Stimulated activated CD4-positive, alpha-beta T cell treated with anti-CD3 and anti-CD28 coated beads, Interleukin-4, amount 100 ng/mL, for 1 hour (primary cell): ENCODE results near the gene PBRM1.
"Not testable (repeated sequence)": the region's sequence is repeated elsewhere in the genome, so short reads cannot be mapped to it uniquely, and the experiment has no call there.

Experiments
- DNase-seq: peaks from one replicate; pipeline ENCODE4 v3.0.0-alpha.2; 2020

Gene PBRM1

DNA sequence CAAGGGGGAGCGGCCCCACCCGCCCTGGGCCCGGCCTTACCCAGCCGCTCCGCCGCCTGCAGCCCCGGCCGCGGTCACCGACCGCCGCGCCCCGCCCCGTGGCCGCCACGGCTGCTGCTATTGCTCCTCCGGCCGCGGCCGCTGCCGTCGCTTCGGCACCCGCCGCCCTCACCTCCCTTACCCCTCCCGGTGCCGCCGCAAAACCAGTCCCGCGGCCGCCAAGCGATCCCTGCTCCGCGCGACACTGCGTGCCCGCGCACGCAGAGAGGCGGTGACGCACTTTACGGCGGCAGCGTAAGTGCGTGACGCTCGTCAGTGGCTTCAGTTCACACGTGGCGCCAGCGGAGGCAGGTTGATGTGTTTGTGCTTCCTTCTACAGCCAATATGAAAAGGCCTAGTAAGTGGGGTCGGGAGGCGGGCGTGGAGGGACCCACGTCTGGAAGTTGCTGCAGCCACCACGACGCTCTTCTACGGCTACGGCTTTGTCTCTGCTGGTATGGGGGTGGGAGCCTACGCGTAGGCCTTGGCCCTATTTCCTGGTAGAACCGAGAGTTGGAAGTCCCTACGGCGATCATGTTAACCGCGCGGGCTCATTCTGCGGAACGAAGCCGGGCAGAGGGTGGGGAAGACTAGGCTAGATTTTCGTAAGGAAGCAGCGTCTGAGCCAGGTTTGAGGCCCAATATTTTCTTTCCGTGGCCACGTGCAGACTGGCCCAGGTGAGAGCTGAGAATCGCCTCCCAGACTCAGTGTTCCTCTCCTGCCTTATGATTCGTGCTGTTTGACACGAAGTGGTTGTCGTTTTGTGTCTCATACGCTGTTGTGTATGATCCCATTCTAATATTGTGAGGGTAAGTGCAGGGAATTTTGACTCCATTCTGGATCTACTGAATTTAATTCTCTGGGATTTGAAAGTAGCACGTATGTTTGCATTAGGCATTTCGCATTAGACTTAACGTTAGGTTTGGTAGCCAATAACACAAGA lies at the start of gene PBRM1, which contains the start of gene GNL3:
Gene PBRM1 (minus strand): TSS at position 205 of the 983 bp plus-strand sequence.
Gene GNL3 (plus strand): TSS at position 324 of the 983 bp plus-strand sequence. CDS start 61 bp downstream, at position 385.
- DNase-seq, result peak; percentile 91

DNA sequence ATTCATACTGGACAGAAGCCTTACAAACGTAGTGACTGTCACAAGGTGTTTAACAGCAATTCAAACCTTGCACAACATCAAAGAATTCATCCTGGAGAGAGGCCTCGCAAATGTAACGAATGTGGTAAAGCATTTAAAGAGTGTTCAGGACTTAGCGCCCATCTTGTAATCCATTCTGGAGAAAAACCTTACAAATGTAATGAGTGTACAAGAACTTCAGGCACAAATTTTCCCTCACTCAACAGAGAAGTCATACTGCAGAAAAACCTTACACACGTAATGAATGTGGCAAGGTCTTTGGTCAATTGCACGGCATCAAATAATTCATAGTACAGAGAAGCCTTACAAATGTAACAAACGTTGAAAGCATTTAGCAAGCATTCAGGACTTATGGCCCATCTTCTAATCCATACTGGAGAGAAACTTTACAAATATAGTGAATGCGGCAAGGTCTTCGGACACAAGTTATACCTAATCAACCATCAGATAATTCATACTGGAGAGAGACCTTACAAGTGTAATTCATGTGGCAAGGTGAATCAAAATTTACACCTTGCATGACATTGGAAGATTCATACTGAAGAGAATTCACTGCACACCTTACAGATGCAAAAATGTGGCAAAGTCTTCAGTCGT lies 47.7 kb upstream of the PBRM1 start:
- no peak for DNase-seq

DNA sequence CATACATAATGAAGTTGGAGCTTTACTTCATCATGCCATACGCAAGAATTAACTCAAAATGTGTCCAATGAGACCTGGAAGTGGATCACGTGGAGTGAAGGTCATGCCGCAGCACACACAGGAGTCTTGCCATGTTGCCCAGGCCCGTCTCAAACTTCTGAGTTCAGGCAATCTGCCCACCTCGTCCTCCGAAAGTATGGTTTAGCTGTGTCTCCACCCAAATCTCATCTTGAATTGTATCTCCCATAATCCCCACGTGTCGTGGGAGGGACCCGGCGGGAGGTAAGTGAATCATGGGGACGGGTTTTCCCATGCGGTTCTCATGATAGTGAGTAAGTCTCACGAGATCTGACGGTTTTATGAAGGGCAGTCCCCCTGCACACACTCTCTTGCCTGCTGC lies 45.9 kb upstream of the PBRM1 start:
- DNase-seq, result no peak

DNA sequence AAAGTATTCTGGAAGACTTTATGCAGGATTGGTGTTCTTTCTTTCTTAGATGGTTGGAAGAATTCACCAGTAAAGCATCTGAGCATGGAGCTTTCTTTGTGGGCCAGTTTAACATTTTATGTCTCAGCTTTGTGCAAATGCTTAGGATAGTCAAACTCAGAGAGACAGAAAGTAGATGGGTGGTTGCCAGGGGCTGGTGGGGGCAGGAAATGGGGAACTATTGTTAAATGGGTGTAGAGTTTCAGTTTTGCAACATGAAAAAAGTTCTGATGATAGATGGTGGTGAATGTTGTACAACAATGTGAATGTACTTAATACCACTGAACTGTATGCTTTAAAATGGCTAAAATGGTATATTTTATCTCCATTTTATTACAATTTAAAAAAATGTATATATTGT lies 45.0 kb upstream of the PBRM1 start:
- DNase-seq, result no peak

- DNase-seq, result not testable (repeated sequence)
These were observed 43.0 kb upstream of the PBRM1 start for GRCh38 chr3:52728753-52729152.

GRCh38 chr3:52724511-52724910 lies 38.8 kb upstream of the PBRM1 start:
- DNase-seq, result no peak

DNA sequence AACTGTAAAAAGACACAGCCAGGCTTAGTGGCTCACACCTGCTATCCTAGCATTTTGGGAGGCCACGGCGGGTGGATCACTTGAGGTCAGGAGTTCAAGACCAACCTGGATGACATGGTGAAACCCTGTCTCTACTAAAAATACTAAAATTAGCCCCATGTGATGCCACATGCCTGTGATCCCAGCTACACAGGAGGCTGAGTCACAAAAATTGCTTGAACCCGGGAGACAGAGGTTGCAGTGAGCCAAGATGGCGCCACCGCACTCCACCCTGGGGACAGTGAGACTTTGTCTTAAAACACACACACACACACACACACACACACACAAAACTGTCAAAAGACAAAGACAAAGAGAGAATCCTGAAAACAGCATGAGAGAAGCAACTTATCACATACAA lies 38.2 kb upstream of the PBRM1 start:
- DNase-seq, result no peak

DNA sequence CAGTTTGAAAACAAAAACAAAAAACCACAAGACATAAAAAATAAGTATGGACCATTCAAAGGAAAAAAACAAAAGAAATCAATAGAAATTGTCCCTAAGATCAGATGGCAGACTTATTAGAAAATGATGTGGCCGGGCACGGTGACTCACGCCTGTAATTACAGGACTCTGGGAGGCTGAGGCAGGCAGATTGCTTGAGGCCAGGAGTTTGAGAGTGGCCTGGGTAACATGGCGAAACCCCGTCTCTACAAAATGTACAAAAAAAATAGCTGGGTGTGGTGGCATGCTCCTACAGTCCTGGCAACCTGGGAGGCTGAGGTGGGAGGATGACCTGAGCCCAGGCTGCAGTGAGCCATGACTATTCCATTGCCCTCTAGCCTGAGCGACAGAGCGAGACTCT lies 36.8 kb upstream of the PBRM1 start:
- no peak for DNase-seq

DNA sequence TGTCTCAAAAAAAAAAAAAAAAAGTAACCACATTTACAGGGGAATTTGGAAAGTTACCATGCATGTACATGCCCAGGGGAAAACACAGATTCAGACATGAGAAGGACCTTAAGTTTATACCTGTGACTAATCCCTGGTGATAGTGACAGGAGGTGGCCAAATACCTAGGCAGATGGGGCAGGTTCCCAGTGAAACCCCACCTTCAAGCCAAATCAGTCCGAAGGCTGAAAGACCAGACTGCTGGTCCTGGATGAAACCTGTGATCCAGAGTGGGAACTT lies 36.0 kb upstream of the PBRM1 start:
- no peak for DNase-seq

DNA sequence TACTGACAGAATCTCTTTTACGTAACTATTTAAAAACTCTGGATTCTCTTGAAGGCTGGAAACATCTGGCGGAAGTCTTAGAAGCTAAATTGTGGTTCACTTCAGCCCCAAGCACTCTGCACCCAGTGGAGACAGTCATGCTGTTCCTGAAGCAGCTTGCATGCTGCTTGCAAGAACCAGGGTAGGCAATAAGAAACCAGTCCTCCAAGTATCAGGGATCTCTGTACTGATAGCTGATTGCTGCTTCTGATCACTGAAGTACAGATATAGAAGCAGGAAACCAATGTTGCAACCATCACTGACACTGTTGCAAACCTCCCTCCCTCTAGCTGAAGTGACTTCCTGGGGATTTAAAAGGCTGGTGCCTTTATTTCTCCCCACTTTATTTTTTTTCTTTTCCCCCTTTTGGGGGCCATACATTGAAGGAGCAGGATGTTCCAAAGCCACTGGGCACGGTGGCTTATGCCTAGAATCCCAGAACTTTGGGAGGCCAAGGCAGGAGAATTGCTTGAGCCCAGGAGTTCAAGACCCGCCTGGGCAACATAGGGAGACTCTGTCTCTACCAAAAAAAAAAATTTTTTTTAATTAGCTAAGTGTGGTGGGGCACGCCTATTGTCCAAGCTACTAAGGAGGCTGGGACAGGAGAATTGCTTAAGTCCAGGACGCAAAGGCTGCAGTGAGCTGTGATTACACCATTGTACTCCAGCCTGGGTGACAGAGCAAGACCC lies 35.5 kb upstream of the PBRM1 start:
- DNase-seq, result no peak

GRCh38 chr3:52719618-52720017 lies 33.9 kb upstream of the PBRM1 start:
- no peak for DNase-seq

DNA sequence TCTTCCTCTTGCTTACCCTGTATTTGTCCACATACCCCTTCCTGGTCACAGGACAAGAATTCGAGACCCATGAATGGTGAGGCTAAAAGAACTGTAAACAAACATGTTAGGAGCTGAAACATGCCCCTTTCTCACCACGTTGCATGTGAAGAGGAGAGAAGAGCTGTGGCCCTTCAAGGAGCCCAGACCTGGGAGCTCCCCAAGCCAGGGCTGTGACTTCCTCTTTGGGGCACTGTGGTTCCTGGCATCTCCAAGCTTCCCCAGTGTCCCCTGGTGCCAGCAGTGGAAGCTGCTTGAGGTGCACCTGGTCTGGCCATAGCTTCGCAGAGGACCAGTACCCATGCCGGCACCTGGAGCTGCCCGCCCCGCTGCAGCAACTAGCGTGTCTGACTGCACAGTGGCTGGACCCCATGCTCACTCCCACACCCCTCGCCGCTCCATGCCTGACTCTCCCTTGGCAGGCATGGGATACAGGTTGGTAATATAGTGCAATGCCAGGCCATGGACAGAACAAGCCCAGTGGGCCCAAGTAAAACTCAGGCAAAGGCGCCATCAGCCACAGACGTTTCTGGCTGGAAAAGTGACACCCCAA lies 30.1 kb upstream of the PBRM1 start:
- DNase-seq, result no peak

DNA sequence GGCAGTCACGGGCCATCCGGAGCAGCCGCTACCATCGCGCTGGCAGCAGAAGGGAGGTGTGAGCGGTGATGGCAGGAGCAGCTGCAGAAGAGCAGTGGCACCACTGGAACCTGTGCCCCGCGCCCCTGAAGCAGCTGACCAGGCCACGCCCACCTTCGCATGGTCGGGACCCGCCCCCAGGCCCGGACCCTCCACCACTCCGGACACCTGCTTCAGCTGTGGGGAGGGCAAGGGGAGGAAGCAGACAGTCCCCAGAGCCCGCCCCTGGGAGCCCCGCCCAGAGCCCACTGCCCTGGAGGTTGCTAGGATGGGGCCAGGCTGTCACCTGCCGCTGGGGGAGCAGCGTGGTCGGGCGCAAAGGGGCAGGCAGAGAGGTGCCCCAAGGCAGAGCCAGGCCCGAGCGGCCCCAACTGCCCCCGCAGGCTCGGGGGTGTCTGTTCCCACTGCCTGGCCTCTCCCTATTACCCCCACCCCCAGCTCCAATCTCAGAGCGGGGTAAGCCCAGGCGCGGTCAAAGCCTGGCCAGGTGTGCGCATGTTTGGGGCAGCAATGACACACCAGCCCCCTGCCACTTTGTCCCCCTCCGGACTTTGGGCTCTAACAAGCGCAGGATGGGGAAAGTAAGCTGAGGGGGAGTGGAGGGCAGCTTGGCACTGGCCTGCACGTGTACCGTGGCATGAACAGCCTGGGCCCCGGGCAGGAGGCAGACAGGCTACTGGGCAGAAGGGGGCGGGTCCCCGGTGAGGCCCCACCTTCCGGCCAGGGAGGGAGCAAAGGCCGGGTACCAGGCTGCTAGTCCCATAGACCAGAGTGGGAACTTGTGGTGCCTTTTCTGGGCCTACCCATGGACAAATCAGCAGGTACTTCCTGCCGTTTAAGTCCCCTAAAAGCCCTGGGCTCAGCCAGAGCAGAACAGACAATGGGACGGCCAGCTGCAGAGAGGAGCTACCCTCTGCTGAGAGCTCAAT lies 28.9 kb upstream of the PBRM1 start:
- DNase-seq, result no peak

GRCh38 chr3:52712291-52713212 lies 26.8 kb upstream of the PBRM1 start:
- no peak for DNase-seq

- DNase-seq, result no peak
These were observed 24.8 kb upstream of the PBRM1 start for GRCh38 chr3:52710512-52710911.

- no peak for DNase-seq
These were observed 21.9 kb upstream of the PBRM1 start for GRCh38 chr3:52707585-52707984.

- peak; percentile 86 for DNase-seq
These were observed 20.3 kb upstream of the PBRM1 start, which contains the start of the genes GLT8D1 and SPCS1 for GRCh38 chr3:52705688-52706686. GLT8D1 (minus strand) TSS chr3:52705791; CDS start chr3:52700460, 5,331 bp downstream. SPCS1 (plus strand) TSS chr3:52706106; CDS start chr3:52706247, 141 bp downstream.

DNA sequence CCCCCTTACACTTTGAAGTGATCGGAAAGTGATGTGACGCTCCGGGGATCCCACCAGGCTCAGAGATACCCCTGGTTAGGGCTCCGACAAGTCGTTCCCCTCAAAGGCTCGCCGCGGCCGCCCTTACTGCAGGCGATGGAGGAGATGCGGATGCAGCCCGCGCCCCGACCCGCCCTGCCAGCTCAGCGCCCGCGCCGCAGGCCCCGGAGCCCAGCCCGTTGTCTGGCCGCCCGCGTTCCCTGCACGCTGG lies 19.6 kb upstream of the PBRM1 start:
- DNase-seq, result no peak

- DNase-seq, result peak; percentile 8
These were observed 19.1 kb upstream of the PBRM1 start for GRCh38 chr3:52704611-52705437.
